HG02840 (cell line): Measurements from ENCODE around the gene C1QTNF1.

Source experiments
- ATAC-seq: cut with Tn5 transposase; IDR thresholded peaks from one replicate; pipeline ENCODE4 v1.9.1; 2021; ENCODE audit warnings: mild to moderate bottlenecking, moderate library complexity, moderate number of reproducible peaks; ENCODE audit not compliant: unreplicated experiment, low FRiP score

C1QTNF1 gene

GRCh38 chr17:79048826-79049755, 25.1 kb downstream of the C1QTNF1 start:
- ATAC-seq: no peak

- no peak for ATAC-seq
Measured at GRCh38 chr17:79049821-79050220, 25.9 kb downstream of the C1QTNF1 start.

GRCh38 chr17:79050551-79050950, 26.6 kb downstream of the C1QTNF1 start:
- no peak for ATAC-seq

GRCh38 chr17:79051306-79051705, 27.3 kb downstream of the C1QTNF1 start:
- no peak for ATAC-seq

GRCh38 chr17:79052131-79052530, 28.2 kb downstream of the C1QTNF1 start:
- no peak for ATAC-seq

- no peak for ATAC-seq
Measured at GRCh38 chr17:79053251-79053925, 29.4 kb downstream of the C1QTNF1 start.

GRCh38 chr17:79054200-79054960, 30.4 kb downstream of the C1QTNF1 start:
- no peak for ATAC-seq

- ATAC-seq: no peak
Measured at GRCh38 chr17:79055197-79055596, 31.2 kb downstream of the C1QTNF1 start.

GRCh38 chr17:79057737-79058385, 33.9 kb downstream of the C1QTNF1 start:
- ATAC-seq: no peak

- no peak for ATAC-seq
Measured at GRCh38 chr17:79062691-79063090, 38.7 kb downstream of the C1QTNF1 start.

GRCh38 chr17:79064026-79064425, 40.1 kb downstream of the C1QTNF1 start:
- no peak for ATAC-seq

- no peak for ATAC-seq
Measured at GRCh38 chr17:79065105-79065670, 41.2 kb downstream of the C1QTNF1 start.

- no peak for ATAC-seq
Measured at GRCh38 chr17:79066963-79067362, 43.0 kb downstream of the C1QTNF1 start.

GRCh38 chr17:79070266-79070880, 46.4 kb downstream of the C1QTNF1 start:
- ATAC-seq: no peak

GRCh38 chr17:79071161-79071740, 47.3 kb downstream of the C1QTNF1 start:
- no peak for ATAC-seq

- ATAC-seq: no peak
Measured at GRCh38 chr17:79072544-79072943, 48.6 kb downstream of the C1QTNF1 start.

GRCh38 chr17:79073016-79073705, 49.2 kb downstream of the C1QTNF1 start:
- no peak for ATAC-seq

- ATAC-seq: no peak
Measured at GRCh38 chr17:79073706-79074088, 49.7 kb downstream of the C1QTNF1 start.
